ENCODE measurements around the gene ASCC3.

DNA sequence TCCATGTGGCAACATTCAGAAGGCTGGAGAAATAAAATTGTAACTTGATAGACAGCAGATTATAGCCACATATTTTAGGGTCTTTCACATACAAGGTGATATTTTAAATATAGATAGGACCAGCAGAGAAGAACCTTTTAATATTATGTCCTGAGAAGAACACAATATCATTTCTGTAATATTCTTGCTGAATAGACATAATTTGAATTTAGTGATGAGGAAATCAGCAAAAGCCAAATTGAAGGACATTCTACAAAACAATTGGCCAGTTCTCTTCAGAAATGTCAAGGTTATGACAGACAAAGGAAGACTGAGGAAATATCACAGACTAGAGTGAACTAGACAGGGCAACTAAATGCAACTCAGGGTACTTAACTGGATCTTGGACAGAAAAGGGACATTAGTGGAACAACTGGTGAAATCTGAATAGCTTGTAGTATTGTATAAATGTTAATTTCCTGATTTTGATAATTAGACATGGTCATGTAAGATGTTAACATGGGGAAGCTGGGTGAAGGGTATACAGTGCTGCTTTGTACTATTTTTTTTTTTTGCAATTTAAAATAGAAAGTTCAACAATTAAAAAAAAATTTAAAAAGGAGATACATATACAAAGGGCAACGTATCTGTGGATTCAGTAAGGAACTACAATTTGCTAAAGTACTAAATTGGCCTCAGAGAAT is 281.9 kb downstream of the ASCC3 start:
- TF ChIP-seq, protein P1, sequence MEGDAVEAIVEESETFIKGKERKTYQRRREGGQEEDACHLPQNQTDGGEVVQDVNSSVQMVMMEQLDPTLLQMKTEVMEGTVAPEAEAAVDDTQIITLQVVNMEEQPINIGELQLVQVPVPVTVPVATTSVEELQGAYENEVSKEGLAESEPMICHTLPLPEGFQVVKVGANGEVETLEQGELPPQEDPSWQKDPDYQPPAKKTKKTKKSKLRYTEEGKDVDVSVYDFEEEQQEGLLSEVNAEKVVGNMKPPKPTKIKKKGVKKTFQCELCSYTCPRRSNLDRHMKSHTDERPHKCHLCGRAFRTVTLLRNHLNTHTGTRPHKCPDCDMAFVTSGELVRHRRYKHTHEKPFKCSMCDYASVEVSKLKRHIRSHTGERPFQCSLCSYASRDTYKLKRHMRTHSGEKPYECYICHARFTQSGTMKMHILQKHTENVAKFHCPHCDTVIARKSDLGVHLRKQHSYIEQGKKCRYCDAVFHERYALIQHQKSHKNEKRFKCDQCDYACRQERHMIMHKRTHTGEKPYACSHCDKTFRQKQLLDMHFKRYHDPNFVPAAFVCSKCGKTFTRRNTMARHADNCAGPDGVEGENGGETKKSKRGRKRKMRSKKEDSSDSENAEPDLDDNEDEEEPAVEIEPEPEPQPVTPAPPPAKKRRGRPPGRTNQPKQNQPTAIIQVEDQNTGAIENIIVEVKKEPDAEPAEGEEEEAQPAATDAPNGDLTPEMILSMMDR (IDR thresholded peaks at IDR 0.05) = no peak
- TF ChIP-seq POLR2A (IDR thresholded peaks at IDR 0.05; ENCODE audit: low read depth) (no peak), EP300 (IDR thresholded peaks at IDR 0.05) (no peak)
